Progenitor cell of endocrine pancreas (in vitro differentiated cells): ENCODE measurements around the gene ITGAE. TPM values are rescaled to one million over a fixed set of nuclear protein-coding genes. Genes with fewer than 3 reads are reported as not detected.

Experiments used
- DNase-seq: peaks from one replicate; pipeline ENCODE4 v3.0.0; 2021; ENCODE audit warnings: low spot score; ENCODE audit not compliant: unreplicated experiment
- H3K27ac Mint-ChIP-seq: 2 replicates; pipeline ENCODE4 v1.8.0; 2021; ENCODE audit warnings: mild to moderate bottlenecking, moderate library complexity, mixed read lengths
- H3K27me3 Mint-ChIP-seq: 2 replicates; pipeline ENCODE4 v1.8.0; 2021; ENCODE audit warnings: mixed read lengths
- H3K36me3 Mint-ChIP-seq: 2 replicates; pipeline ENCODE4 v1.8.0; 2022; ENCODE audit warnings: mixed read lengths; ENCODE audit not compliant: insufficient read depth
- H3K4me1 Mint-ChIP-seq: 2 replicates; pipeline ENCODE4 v1.8.0; 2021; ENCODE audit warnings: low read depth, mixed read lengths
- H3K4me3 Mint-ChIP-seq: 2 replicates; pipeline ENCODE4 v1.8.0; 2021; ENCODE audit warnings: low read depth, mild to moderate bottlenecking, moderate library complexity, mixed read lengths
- H3K9me3 Mint-ChIP-seq: 2 replicates; pipeline ENCODE4 v1.8.0; 2021; ENCODE audit warnings: low read depth, mixed read lengths
- total RNA-seq: library from RNA; stranded (reverse); gene quantifications from 2 replicates; pipeline ENCODE4 v1.2.1, GENCODE V29; 2021
- TF ChIP-seq, protein P1 (sequence below): fragments of 200-600 bp; sonication (generic); IDR thresholded peaks from one replicate; pipeline ENCODE4 v1.5.0; 2021; ENCODE audit warnings: antibody characterized with exemption, mild to moderate bottlenecking; ENCODE audit not compliant: unreplicated experiment

ITGAE gene
- total RNA-seq, 1 donor from 2014 or later = 29.0 TPM

DNA sequence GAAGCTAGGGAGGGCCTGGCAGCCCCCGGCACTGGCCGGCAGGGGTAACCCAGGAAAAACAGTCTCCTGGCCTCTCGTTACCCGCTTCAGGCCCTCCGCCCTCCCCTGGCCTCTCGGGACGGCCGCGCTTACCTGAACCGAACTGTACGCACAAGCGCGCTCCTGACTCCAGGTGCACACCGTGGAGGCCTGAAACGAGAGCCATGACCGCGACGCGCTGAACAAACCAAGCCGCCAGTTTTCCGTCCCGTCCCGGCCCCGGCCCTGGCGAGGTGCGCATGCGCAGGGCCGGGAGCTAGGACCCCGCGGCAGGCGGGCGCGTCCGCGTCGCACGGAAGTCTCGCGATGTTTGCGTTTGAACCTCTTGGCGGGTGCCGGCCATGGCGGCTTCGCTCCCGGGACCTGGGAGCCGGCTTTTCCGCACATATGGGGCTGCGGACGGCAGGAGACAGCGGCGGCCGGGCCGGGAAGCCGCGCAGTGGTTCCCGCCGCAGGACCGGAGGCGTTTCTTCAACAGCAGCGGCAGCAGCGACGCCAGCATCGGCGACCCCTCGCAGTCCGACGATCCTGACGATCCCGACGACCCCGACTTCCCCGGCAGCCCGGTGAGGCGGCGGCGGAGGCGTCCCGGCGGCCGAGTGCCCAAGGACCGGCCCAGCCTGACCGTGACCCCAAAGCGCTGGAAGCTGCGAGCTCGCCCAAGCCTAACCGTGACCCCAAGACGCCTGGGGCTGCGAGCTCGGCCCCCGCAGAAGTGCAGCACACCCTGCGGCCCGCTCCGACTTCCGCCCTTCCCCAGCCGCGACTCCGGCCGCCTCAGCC is 77.2 kb downstream of the ITGAE start, which contains the start of gene HASPIN:
Gene HASPIN (plus strand): TSS at position 348 of the 822 bp plus-strand sequence. CDS start 33 bp downstream, at position 381.
- peak; percentile 89 for DNase-seq
- Mint-ChIP-seq H3K36me3 (peaks cover 2% of the 10 kb centered on the region), H3K4me3 (peak within 1 kb of the TSS; percentile 95), H3K27me3 (no peaks in the 10 kb centered on the region), H3K9me3 (no peaks in the 10 kb centered on the region), H3K4me1 (peaks cover 15% of the 10 kb centered on the region), H3K27ac (peak within 1 kb of the TSS; percentile 97)
- TF ChIP-seq, protein P1, sequence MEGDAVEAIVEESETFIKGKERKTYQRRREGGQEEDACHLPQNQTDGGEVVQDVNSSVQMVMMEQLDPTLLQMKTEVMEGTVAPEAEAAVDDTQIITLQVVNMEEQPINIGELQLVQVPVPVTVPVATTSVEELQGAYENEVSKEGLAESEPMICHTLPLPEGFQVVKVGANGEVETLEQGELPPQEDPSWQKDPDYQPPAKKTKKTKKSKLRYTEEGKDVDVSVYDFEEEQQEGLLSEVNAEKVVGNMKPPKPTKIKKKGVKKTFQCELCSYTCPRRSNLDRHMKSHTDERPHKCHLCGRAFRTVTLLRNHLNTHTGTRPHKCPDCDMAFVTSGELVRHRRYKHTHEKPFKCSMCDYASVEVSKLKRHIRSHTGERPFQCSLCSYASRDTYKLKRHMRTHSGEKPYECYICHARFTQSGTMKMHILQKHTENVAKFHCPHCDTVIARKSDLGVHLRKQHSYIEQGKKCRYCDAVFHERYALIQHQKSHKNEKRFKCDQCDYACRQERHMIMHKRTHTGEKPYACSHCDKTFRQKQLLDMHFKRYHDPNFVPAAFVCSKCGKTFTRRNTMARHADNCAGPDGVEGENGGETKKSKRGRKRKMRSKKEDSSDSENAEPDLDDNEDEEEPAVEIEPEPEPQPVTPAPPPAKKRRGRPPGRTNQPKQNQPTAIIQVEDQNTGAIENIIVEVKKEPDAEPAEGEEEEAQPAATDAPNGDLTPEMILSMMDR = peak; percentile 49

GRCh38 chr17:3723188-3723555 is 77.8 kb downstream of the ITGAE start:
- Mint-ChIP-seq H3K27ac (peak overlapping the region; percentile 97), H3K27me3 (no peaks in the 10 kb centered on the region), H3K9me3 (no peaks in the 10 kb centered on the region), H3K4me3 (peak overlapping the region; percentile 95), H3K36me3 (peaks cover 2% of the 10 kb centered on the region), H3K4me1 (peaks cover 15% of the 10 kb centered on the region)
- no peak for DNase-seq
- TF ChIP-seq, protein P1 = no peak

DNA sequence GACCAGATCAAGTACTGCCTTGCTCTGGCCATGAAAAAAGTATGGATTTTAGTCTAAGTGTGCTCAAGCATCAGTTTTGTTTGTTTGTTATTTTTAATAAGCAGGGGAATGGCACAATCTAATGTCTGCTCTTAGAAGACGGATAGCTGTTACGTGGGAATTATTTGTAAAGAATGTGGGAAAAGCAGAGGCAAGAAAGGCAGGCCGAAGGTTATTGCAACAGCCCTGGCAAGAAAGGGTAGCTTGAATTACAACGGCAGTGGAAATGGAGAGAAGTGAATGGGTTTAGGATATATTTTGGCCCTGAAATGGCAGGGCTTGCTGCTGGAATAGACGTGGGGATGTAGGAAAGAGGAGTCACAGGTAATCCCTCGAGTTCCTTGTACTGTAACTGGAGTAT is 78.3 kb downstream of the ITGAE start:
- H3K9me3 Mint-ChIP-seq = no peaks in the 10 kb centered on the region
- H3K4me3 Mint-ChIP-seq = peak overlapping the region; percentile 95
- DNase-seq = no peak
- TF ChIP-seq, protein P1 = no peak
- H3K36me3 Mint-ChIP-seq = peaks cover 3% of the 10 kb centered on the region
- peaks cover 15% of the 10 kb centered on the region for H3K4me1 Mint-ChIP-seq
- H3K27ac Mint-ChIP-seq = peak overlapping the region; percentile 97
- no peaks in the 10 kb centered on the region for H3K27me3 Mint-ChIP-seq

GRCh38 chr17:3719265-3719664 is 81.7 kb downstream of the ITGAE start:
- peaks cover 7% of the 10 kb centered on the region for H3K4me1 Mint-ChIP-seq
- H3K27ac Mint-ChIP-seq = no peak overlapping the region
- no peak overlapping the region for H3K4me3 Mint-ChIP-seq
- no peak for DNase-seq
- H3K36me3 Mint-ChIP-seq = peaks cover 10% of the 10 kb centered on the region
- no peaks in the 10 kb centered on the region for H3K9me3 Mint-ChIP-seq
- TF ChIP-seq, protein P1 = no peak
- H3K27me3 Mint-ChIP-seq = no peaks in the 10 kb centered on the region

DNA sequence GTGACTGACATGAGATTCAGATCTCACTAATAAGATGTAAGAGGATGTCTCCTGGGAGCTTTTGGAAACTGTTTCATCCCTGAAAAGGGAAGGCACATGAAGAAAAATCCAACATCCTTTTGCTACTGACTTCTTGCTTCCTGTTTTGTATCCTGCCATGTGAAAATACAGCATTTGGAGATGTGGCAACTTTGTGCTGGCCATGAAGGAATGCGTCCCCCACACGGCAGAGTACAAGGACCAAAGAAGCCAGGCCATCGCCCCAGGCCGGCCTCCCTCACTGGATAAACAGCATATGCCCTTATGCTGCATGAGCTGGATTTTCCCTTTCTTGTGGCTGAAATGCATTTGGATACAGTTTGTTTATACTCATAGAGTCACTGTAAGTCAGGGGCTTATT is 82.8 kb downstream of the ITGAE start:
- peak overlapping the region; percentile 45 for H3K27ac Mint-ChIP-seq
- TF ChIP-seq, protein P1 = no peak
- no peaks in the 10 kb centered on the region for H3K27me3 Mint-ChIP-seq
- no peak overlapping the region for H3K4me3 Mint-ChIP-seq
- DNase-seq = no peak
- peaks cover 10% of the 10 kb centered on the region for H3K36me3 Mint-ChIP-seq
- H3K4me1 Mint-ChIP-seq = peaks cover 7% of the 10 kb centered on the region
- no peaks in the 10 kb centered on the region for H3K9me3 Mint-ChIP-seq
